GM12878 (cell line): ENCODE data around the gene RNF44.

ENCODE experiments used
- ASH2L ChIP-seq: fragments of 300-600, 200-600 bp; sonication (generic); IDR thresholded peaks from 2 replicates; pipeline ENCODE4 v1.6.1; 2017; ENCODE audit warnings: low read depth, mild to moderate bottlenecking, borderline replicate concordance
- CBX5 ChIP-seq: sonication (generic); IDR thresholded peaks from 2 replicates; pipeline ENCODE4 v1.6.1; 2016; ENCODE audit warnings: low read depth, moderate library complexity, mild to moderate bottlenecking, inconsistent platforms
- CHD4 ChIP-seq: fragments of 200-600 bp; sonication (generic); IDR thresholded peaks from 2 replicates; pipeline ENCODE4 v1.6.1; 2016; ENCODE audit warnings: mild to moderate bottlenecking
- CREB1 ChIP-seq: IDR thresholded peaks from 2 replicates; pipeline ENCODE4 v1.6.1; 2012; ENCODE audit warnings: low read depth, mild to moderate bottlenecking, inconsistent platforms
- CTCF ChIP-seq, 3 experiments: IDR thresholded peaks in 2 of 3; conservative IDR thresholded peaks in 1 of 3; 2 replicates each; pipeline ENCODE4 v1.5.1; 2011; ENCODE audit warnings: low read depth in 3 of 3, low read length in 3 of 3, mild to moderate bottlenecking in 3 of 3, control low read depth in 2 of 3, moderate library complexity in 2 of 3, inconsistent platforms in 1 of 3, mixed read lengths in 1 of 3; ENCODE audit not compliant: control insufficient read depth in 2 of 3, insufficient read depth in 1 of 3; ENCODE audit errors: extremely low read depth in 1 of 3
- E2F8 ChIP-seq: fragments of 450-650 bp; IDR thresholded peaks from 2 replicates; pipeline ENCODE4 v1.6.1; 2018; ENCODE audit warnings: mild to moderate bottlenecking, low read depth, moderate library complexity; ENCODE audit not compliant: partially characterized antibody
- EZH2 ChIP-seq: IDR thresholded peaks from 2 replicates; pipeline ENCODE4 v1.6.1; 2012; ENCODE audit warnings: low read depth, mild to moderate bottlenecking, control low read depth, inconsistent platforms, low read length, borderline replicate concordance; ENCODE audit not compliant: control insufficient read depth
- HCFC1 ChIP-seq: fragments of 150-350 bp; IDR thresholded peaks from 2 replicates; pipeline ENCODE4 v1.6.1; 2014; ENCODE audit warnings: low read length
- POLR2A ChIP-seq: IDR thresholded peaks from 2 replicates; pipeline ENCODE4 v1.6.1; 2011; ENCODE audit warnings: low read depth, mild to moderate bottlenecking, low read length
- POLR2AphosphoS5 ChIP-seq: IDR thresholded peaks from 2 replicates; pipeline ENCODE4 v1.6.1; 2011; ENCODE audit warnings: mild to moderate bottlenecking, low read length, inconsistent platforms
- RAD21 ChIP-seq: IDR thresholded peaks from 2 replicates; pipeline ENCODE4 v1.6.1; 2011; ENCODE audit warnings: mild to moderate bottlenecking, low read depth, low read length, moderate library complexity; ENCODE audit not compliant: insufficient read depth
- REST ChIP-seq: IDR thresholded peaks from 2 replicates; pipeline ENCODE4 v1.6.1; 2012; ENCODE audit warnings: mild to moderate bottlenecking, low read depth, low read length
- SUPT20H ChIP-seq: IDR thresholded peaks from 2 replicates; pipeline ENCODE4 v1.6.1; 2011; ENCODE audit warnings: low read depth, mild to moderate bottlenecking, low read length, moderate library complexity, borderline replicate concordance; ENCODE audit not compliant: control insufficient read depth
- TCF12 ChIP-seq: IDR thresholded peaks from 2 replicates; pipeline ENCODE4 v1.6.1; 2011; ENCODE audit warnings: low read depth, mild to moderate bottlenecking, low read length

- TF ChIP-seq REST = no peak
- TF ChIP-seq CBX5 = no peak
- TF ChIP-seq CREB1 = no peak
- no peak for TF ChIP-seq CTCF (IDR thresholded peaks at IDR 0.05 in 2 of 3, conservative IDR thresholded peaks at IDR 0.05 in 1 of 3; ENCODE audit: control insufficient read depth in 2 of 3, extremely low read depth in 1 of 3, insufficient read depth in 1 of 3, low read depth in 3 of 3, low read length in 3 of 3)
- no peak for TF ChIP-seq RAD21
- no peak for TF ChIP-seq POLR2AphosphoS5
- no peak for TF ChIP-seq ASH2L
- no peak for TF ChIP-seq HCFC1
- no peak for TF ChIP-seq E2F8
- TF ChIP-seq CHD4 = no peak
- TF ChIP-seq SUPT20H = no peak
- TF ChIP-seq TCF12 = no peak
- TF ChIP-seq EZH2 = no peak
- TF ChIP-seq POLR2A = no peak
These were observed 29.3 kb downstream of the RNF44 start for GRCh38 chr5:176507911-176508310.
